Activated T-cell treated with anti-CD3 and anti-CD28 coated beads, Interleukin-2, amount 50 U/mL, for 72 hours (primary cell): ENCODE measurements around the gene HAPLN2. TPM values are rescaled to one million over a fixed set of nuclear protein-coding genes. Genes with fewer than 3 reads are reported as not detected.

Experiments
- ATAC-seq, 2 donors: fragments of 150-1000 bp; cut with Tn5 transposase; replicated peaks in 1 of 2; 2 replicates each; pipeline ENCODE4 v1.10.0; 2021; ENCODE audit warnings: moderate library complexity in 2 of 2, mild to moderate bottlenecking in 1 of 2
- DNase-seq, 2 donors: peaks; one replicate each; pipeline ENCODE4 v3.0.0; 2021 to 2022; ENCODE audit warnings: mixed read lengths in 1 of 2
- H3K27ac Mint-ChIP-seq: one replicate; pipeline ENCODE4 v1.8.0; 2022; ENCODE audit warnings: mild to moderate bottlenecking, moderate library complexity, mixed read lengths
- H3K27me3 Mint-ChIP-seq: one replicate; pipeline ENCODE4 v1.8.0; 2022; ENCODE audit warnings: low read depth, mixed read lengths
- H3K36me3 Mint-ChIP-seq, 2 donors: one replicate each; pipeline ENCODE4 v1.8.0; 2022; ENCODE audit warnings: mixed read lengths in 2 of 2, mild to moderate bottlenecking in 1 of 2; ENCODE audit not compliant: insufficient read depth in 2 of 2
- H3K4me1 Mint-ChIP-seq: one replicate; pipeline ENCODE4 v1.8.0; 2022; ENCODE audit warnings: low read depth, mixed read lengths
- H3K4me3 Mint-ChIP-seq, 2 donors: one replicate each; pipeline ENCODE4 v1.8.0; 2022; ENCODE audit warnings: mild to moderate bottlenecking in 2 of 2, mixed read lengths in 2 of 2, moderate library complexity in 2 of 2
- H3K9me3 Mint-ChIP-seq, 2 donors: one replicate each; pipeline ENCODE4 v1.8.0; 2022; ENCODE audit warnings: mixed read lengths in 2 of 2
- total RNA-seq, 2 donors: library from RNA; stranded (reverse); gene quantifications; one replicate each; pipeline ENCODE4 v1.2.3, GENCODE V29; 2022

Gene HAPLN2
- total RNA-seq, 2 donors from 2014 or later, result 0.22 to 1.00 TPM

GRCh38 chr1:156658945-156659574 lies 39.8 kb downstream of the HAPLN2 start:
- H3K4me1 Mint-ChIP-seq, result peaks cover 66% of the 10 kb centered on the region
- DNase-seq (no peak), ATAC-seq (no peak)
- H3K27ac Mint-ChIP-seq, result no peak overlapping the region
- no peaks in the 10 kb centered on the region for H3K36me3 Mint-ChIP-seq
- H3K27me3 Mint-ChIP-seq, result peaks cover 47% of the 10 kb centered on the region
- H3K4me3 Mint-ChIP-seq, result peak overlapping the region; percentile 83 to 90
- no peaks in the 10 kb centered on the region for H3K9me3 Mint-ChIP-seq

DNA sequence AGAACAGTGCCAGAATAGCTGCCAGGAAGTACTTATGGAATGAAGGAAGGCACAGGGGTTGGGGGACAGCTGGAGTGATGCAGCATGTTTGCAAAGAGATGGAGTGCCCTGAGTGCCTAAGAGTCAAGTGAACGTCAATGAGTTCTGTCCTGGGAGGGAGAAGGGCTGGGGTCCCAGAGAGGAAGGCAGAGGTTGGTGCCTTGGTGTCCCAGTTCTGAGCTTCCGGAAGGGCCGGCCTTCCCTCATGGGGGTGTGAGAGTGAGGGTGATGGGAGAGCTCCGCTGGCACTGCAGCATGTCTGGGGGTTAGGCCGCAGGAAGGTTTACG lies 40.4 kb downstream of the HAPLN2 start:
- DNase-seq (no peak), ATAC-seq (no peak)
- H3K4me3 Mint-ChIP-seq, result peak overlapping the region; percentile 83 to 90
- peaks cover 41% of the 10 kb centered on the region for H3K27me3 Mint-ChIP-seq
- H3K4me1 Mint-ChIP-seq, result peaks cover 66% of the 10 kb centered on the region
- H3K27ac Mint-ChIP-seq, result no peak overlapping the region
- no peaks in the 10 kb centered on the region for H3K36me3 Mint-ChIP-seq
- no peaks in the 10 kb centered on the region for H3K9me3 Mint-ChIP-seq

DNA sequence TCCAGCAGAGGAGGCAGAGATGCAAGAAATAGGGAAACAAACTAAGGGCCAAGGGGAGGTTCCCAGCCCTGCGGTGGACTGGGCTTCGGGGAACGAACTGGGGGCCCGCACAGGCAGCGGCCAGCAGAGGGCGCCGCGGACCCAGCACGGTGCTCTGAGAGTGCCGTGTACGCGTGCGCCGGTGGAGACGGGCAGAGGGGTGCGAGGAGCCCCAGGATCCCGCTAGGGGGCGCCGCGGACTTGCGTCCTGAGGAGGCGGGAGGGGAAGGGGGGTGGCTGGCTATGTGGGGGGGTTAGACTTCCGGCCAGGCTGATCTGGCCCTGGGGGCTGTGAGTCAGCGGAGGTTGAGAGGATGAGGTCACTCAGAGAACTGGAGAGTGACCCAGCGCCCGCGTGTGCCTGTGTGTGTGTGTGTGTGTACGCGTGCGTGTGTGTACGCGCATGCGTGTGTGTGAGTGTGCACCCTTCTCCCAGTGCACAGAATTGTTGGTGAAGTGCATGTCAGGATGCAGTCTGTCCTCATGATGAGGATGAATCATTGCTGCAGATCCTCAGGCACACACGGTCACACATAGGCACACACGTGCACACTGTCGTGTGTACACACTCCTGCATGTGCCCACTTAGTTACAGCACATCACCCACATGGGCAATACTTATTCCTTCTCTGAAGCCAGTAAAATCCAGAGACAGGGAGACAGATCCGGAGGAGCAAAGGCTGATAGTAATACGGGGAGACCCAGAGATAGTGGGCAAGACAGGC lies 41.0 kb downstream of the HAPLN2 start:
- Mint-ChIP-seq H3K9me3 (no peaks in the 10 kb centered on the region), H3K4me1 (peaks cover 66% of the 10 kb centered on the region), H3K27me3 (peaks cover 35% of the 10 kb centered on the region), H3K4me3 (peak overlapping the region; percentile 83 to 90), H3K27ac (peak overlapping the region; percentile 30), H3K36me3 (no peaks in the 10 kb centered on the region)
- peak; percentile 82 to 86 for ATAC-seq
- peak; percentile 96 to 98 for DNase-seq

GRCh38 chr1:156660752-156661112 lies 41.5 kb downstream of the HAPLN2 start:
- ATAC-seq, result peak; percentile 22 to 26
- H3K4me1 Mint-ChIP-seq, result peaks cover 66% of the 10 kb centered on the region

GRCh38 chr1:156662005-156662799 lies 43.0 kb downstream of the HAPLN2 start:
- Mint-ChIP-seq H3K36me3 (no peaks in the 10 kb centered on the region), H3K4me3 (no peak overlapping the region), H3K27ac (no peak overlapping the region), H3K27me3 (peaks cover 15% of the 10 kb centered on the region), H3K9me3 (no peaks in the 10 kb centered on the region), H3K4me1 (peaks cover 59% of the 10 kb centered on the region)
- DNase-seq, result no peak
- no peak for ATAC-seq

More at GRCh38 chr1:156660752-156661112, 41.5 kb downstream of the HAPLN2 start:
- DNase-seq, result no peak
- H3K4me3 Mint-ChIP-seq, result peak overlapping the region; percentile 83 to 90
- peak overlapping the region; percentile 80 for H3K27ac Mint-ChIP-seq
- H3K27me3 Mint-ChIP-seq, result peaks cover 30% of the 10 kb centered on the region
- no peaks in the 10 kb centered on the region for H3K36me3 Mint-ChIP-seq
- H3K9me3 Mint-ChIP-seq, result no peaks in the 10 kb centered on the region

DNA sequence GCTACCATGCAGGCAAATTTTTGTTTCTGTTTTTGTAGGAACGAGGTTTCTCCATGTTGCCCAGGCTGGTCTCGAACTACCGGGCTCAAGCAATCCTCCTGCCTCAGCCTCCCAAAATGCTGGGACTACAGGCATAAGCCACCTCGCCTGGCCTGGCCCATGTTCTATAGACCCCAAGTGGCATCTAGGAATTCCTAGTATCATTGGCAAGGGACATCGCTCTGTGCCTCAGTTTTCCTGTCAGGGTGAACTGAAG lies 43.5 kb downstream of the HAPLN2 start:
- H3K27me3 Mint-ChIP-seq, result peaks cover 10% of the 10 kb centered on the region
- H3K27ac Mint-ChIP-seq, result no peak overlapping the region
- no peaks in the 10 kb centered on the region for H3K9me3 Mint-ChIP-seq
- no peak for DNase-seq
- no peak for ATAC-seq
- H3K36me3 Mint-ChIP-seq, result no peaks in the 10 kb centered on the region
- H3K4me3 Mint-ChIP-seq, result no peak overlapping the region
- H3K4me1 Mint-ChIP-seq, result peaks cover 54% of the 10 kb centered on the region

GRCh38 chr1:156663178-156663577 lies 44.0 kb downstream of the HAPLN2 start:
- DNase-seq (no peak), ATAC-seq (no peak)
- no peaks in the 10 kb centered on the region for H3K36me3 Mint-ChIP-seq
- peaks cover 5% of the 10 kb centered on the region for H3K27me3 Mint-ChIP-seq
- no peaks in the 10 kb centered on the region for H3K9me3 Mint-ChIP-seq
- H3K4me1 Mint-ChIP-seq, result peaks cover 51% of the 10 kb centered on the region
- H3K27ac Mint-ChIP-seq, result no peak overlapping the region
- no peak overlapping the region for H3K4me3 Mint-ChIP-seq

DNA sequence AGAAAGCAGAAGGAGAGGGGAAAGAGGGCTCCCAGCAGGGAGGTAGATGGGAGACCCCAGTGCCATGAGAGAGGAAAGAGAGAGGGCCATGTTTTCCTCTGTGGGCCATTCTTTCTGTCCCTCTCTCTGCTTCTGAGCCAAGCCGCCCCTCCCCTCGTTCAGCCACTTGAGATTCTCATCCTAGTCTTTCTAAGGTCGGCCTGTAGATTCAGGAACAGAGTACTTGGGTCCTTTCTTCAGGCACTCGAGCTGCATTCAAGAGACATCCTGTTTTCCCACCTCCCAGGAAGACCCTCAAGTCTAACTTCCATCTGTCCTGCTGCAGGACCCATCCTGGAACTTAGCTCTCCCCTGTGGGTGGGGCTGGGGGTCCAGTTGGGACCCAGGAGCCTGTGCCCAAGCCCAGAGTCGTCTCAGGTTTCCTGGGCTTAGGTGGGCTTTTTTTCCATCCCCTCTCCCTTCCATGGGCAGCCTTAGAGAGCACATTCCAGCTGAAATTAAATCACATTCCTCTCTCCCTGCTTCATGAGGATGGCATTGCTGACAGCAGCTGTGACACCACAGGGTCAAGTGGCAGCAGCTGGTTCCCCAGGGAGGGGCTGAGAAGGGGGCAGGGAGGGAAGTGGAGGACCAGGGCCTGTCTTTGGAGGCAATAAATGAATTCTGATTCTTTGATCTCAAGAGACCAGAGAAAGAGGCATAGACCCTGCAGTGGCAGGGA lies 45.0 kb downstream of the HAPLN2 start:
- Mint-ChIP-seq H3K27ac (no peak overlapping the region), H3K9me3 (no peaks in the 10 kb centered on the region), H3K4me1 (peaks cover 40% of the 10 kb centered on the region), H3K27me3 (no peaks in the 10 kb centered on the region), H3K4me3 (no peak overlapping the region), H3K36me3 (no peaks in the 10 kb centered on the region)
- ATAC-seq (no peak), DNase-seq (no peak)

GRCh38 chr1:156664767-156665411 lies 45.7 kb downstream of the HAPLN2 start:
- ATAC-seq (no peak), DNase-seq (no peak)
- no peaks in the 10 kb centered on the region for H3K27me3 Mint-ChIP-seq
- H3K27ac Mint-ChIP-seq, result no peak overlapping the region
- H3K4me3 Mint-ChIP-seq, result no peak overlapping the region
- peaks cover 33% of the 10 kb centered on the region for H3K4me1 Mint-ChIP-seq
- no peaks in the 10 kb centered on the region for H3K9me3 Mint-ChIP-seq
- no peaks in the 10 kb centered on the region for H3K36me3 Mint-ChIP-seq

DNA sequence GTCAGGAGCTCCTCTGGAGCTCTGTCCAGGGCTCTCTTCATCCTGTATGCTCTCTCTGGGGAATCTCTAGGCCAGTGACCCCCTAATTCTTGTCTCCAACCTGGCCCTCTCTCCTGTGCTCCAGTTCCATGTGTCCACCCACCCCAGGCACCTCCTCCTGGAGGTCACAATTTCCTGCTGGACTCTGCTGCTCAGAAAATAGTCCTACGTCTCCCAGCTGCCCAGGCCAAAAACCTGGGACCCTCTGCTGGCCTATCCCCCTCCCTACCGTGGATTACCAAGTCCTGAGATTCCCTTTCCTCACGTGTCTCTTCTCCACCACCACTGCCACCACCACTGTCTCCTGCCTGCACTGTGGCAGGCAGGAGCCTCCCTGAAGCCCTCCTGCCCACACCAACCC lies 46.3 kb downstream of the HAPLN2 start:
- Mint-ChIP-seq H3K36me3 (no peaks in the 10 kb centered on the region), H3K4me1 (peaks cover 27% of the 10 kb centered on the region), H3K4me3 (no peak overlapping the region), H3K27me3 (no peaks in the 10 kb centered on the region), H3K27ac (no peak overlapping the region), H3K9me3 (no peaks in the 10 kb centered on the region)
- no peak for DNase-seq
- ATAC-seq, result no peak

GRCh38 chr1:156666862-156667609 lies 47.8 kb downstream of the HAPLN2 start:
- H3K27me3 Mint-ChIP-seq, result peaks cover 12% of the 10 kb centered on the region
- no peak for ATAC-seq
- no peak for DNase-seq
- H3K4me1 Mint-ChIP-seq, result peaks cover 15% of the 10 kb centered on the region
- H3K27ac Mint-ChIP-seq, result no peak overlapping the region
- H3K9me3 Mint-ChIP-seq, result no peaks in the 10 kb centered on the region
- H3K4me3 Mint-ChIP-seq, result no peak overlapping the region
- H3K36me3 Mint-ChIP-seq, result no peaks in the 10 kb centered on the region

DNA sequence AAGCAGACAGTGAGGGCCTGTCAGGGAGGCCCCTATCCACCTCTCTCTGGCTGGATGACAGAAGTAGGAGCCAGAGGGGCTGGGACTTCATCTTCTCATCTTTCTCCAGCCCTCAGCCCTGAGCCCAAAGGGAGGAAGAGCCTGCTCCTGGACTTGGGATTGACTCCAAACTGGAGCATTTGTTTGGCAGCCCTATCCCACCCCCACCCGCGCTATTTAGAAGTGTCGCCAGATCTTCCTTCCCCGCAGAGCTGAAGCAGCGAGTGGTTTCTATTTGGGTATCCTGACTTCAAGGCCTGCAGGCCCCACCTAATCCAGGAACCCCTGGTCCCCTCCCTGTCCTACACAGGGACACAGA lies 48.4 kb downstream of the HAPLN2 start:
- ATAC-seq (no peak), DNase-seq (no peak)
- Mint-ChIP-seq H3K4me1 (peaks cover 11% of the 10 kb centered on the region), H3K27ac (no peak overlapping the region), H3K4me3 (no peak overlapping the region), H3K27me3 (peaks cover 18% of the 10 kb centered on the region), H3K9me3 (no peaks in the 10 kb centered on the region), H3K36me3 (no peaks in the 10 kb centered on the region)
